SK-N-SH treated with all-trans-retinoic acid at 6 μM for 48 hours (cell line): Measurements from ENCODE around the gene EIF3I.
A peak's percentile ranks its signal among the peaks of the same experiment; 100 is the strongest.

Experiments
- ATAC-seq: fragments of 200-7000 bp; cut with Tn5 transposase; 3 replicates; pipeline ENCODE4 v1.9.1; 2020; ENCODE audit warnings: mild to moderate bottlenecking, moderate library complexity
- ARNTL ChIP-seq: fragments of 450-650 bp; formaldehyde crosslinking; IDR thresholded peaks from 2 replicates; pipeline ENCODE4 v1.5.0; 2020; ENCODE audit warnings: low read depth, mild to moderate bottlenecking, moderate library complexity, borderline replicate concordance
- BACH2 ChIP-seq: fragments of 250-450 bp; sonication (Bioruptor Pico); IDR thresholded peaks from 2 replicates; pipeline ENCODE4 v1.9.0; 2021; ENCODE audit warnings: mild to moderate bottlenecking, borderline replicate concordance
- CREB5 ChIP-seq: fragments of 250-450 bp; sonication (Bioruptor Pico); IDR thresholded peaks from 2 replicates; pipeline ENCODE4 v1.5.1; 2020; ENCODE audit warnings: low read depth, mild to moderate bottlenecking, moderate library complexity
- CSDC2 ChIP-seq: fragments of 250-450 bp; sonication (Bioruptor Pico); IDR thresholded peaks from 2 replicates; pipeline ENCODE4 v1.5.0; 2020; ENCODE audit warnings: mild to moderate bottlenecking, moderate library complexity
- ESRRG ChIP-seq: fragments of 250-450 bp; sonication (Bioruptor Pico); IDR thresholded peaks from 2 replicates; pipeline ENCODE4 v1.6.1; 2021; ENCODE audit warnings: mild to moderate bottlenecking
- GLIS3 ChIP-seq: fragments of 250-450 bp; sonication (Bioruptor Pico); IDR thresholded peaks from 2 replicates; pipeline ENCODE4 v1.5.0; 2020; ENCODE audit warnings: mild to moderate bottlenecking, moderate library complexity
- OSR1 ChIP-seq: fragments of 250-450 bp; sonication (Bioruptor Pico); IDR thresholded peaks from 2 replicates; pipeline ENCODE4 v1.8.0; 2022; ENCODE audit warnings: moderate library complexity, mild to moderate bottlenecking, inconsistent platforms
- POU6F1 ChIP-seq: fragments of 250-450 bp; sonication (Bioruptor Pico); IDR thresholded peaks from 2 replicates; pipeline ENCODE4 v1.8.0; 2021; ENCODE audit warnings: low read depth, mild to moderate bottlenecking, moderate library complexity, borderline replicate concordance
- SNAI2 ChIP-seq: fragments of 250-450 bp; sonication (Bioruptor Pico); IDR thresholded peaks from 2 replicates; pipeline ENCODE4 v1.5.0; 2020; ENCODE audit warnings: mild to moderate bottlenecking, moderate library complexity
- TCF4 ChIP-seq: fragments of 250-450 bp; sonication (Bioruptor Pico); IDR thresholded peaks from 2 replicates; pipeline ENCODE4 v1.8.0; 2021; ENCODE audit warnings: mild to moderate bottlenecking, moderate library complexity, borderline replicate concordance
- TOX ChIP-seq: fragments of 250-450 bp; sonication (Bioruptor Pico); IDR thresholded peaks from 2 replicates; pipeline ENCODE4 v1.8.0; 2021; ENCODE audit warnings: mild to moderate bottlenecking, moderate library complexity, borderline replicate concordance
- TSHZ2 ChIP-seq: fragments of 250-450 bp; sonication (Bioruptor Pico); IDR thresholded peaks from 2 replicates; pipeline ENCODE4 v1.5.0; 2020; ENCODE audit warnings: mild to moderate bottlenecking, moderate library complexity
- ZC3H10 ChIP-seq: fragments of 250-450 bp; sonication (Bioruptor Pico); IDR thresholded peaks from 2 replicates; pipeline ENCODE4 v1.5.1; 2021; ENCODE audit warnings: mild to moderate bottlenecking, moderate library complexity
- ZFP3 ChIP-seq: fragments of 250-450 bp; sonication (Bioruptor Pico); IDR thresholded peaks from 2 replicates; pipeline ENCODE4 v1.5.0; 2020; ENCODE audit warnings: mild to moderate bottlenecking, moderate library complexity
- ZNF565 ChIP-seq: fragments of 450-650 bp; formaldehyde crosslinking; conservative IDR thresholded peaks from 2 replicates; pipeline ENCODE4 v1.5.0; 2020; ENCODE audit warnings: low read depth, mild to moderate bottlenecking, moderate library complexity
- ZNF70 ChIP-seq: fragments of 450-650 bp; formaldehyde crosslinking; IDR thresholded peaks from 2 replicates; pipeline ENCODE4 v1.5.0; 2020; ENCODE audit warnings: mild to moderate bottlenecking, moderate library complexity
- ZNF8 ChIP-seq: fragments of 450-650 bp; formaldehyde crosslinking; IDR thresholded peaks from 2 replicates; pipeline ENCODE4 v1.5.0; 2020; ENCODE audit warnings: mild to moderate bottlenecking, moderate library complexity
- TF ChIP-seq, protein P1 (sequence below): fragments of 250-450 bp; sonication (Bioruptor Pico); IDR thresholded peaks from 2 replicates; pipeline ENCODE4 v1.5.1; 2021; ENCODE audit warnings: mild to moderate bottlenecking, moderate library complexity
- TF ChIP-seq, protein P2 (sequence below): fragments of 250-450 bp; sonication (Bioruptor Pico); IDR thresholded peaks from 2 replicates; pipeline ENCODE4 v1.8.0; 2020; ENCODE audit warnings: mild to moderate bottlenecking, moderate library complexity, borderline replicate concordance

The EIF3I gene

DNA sequence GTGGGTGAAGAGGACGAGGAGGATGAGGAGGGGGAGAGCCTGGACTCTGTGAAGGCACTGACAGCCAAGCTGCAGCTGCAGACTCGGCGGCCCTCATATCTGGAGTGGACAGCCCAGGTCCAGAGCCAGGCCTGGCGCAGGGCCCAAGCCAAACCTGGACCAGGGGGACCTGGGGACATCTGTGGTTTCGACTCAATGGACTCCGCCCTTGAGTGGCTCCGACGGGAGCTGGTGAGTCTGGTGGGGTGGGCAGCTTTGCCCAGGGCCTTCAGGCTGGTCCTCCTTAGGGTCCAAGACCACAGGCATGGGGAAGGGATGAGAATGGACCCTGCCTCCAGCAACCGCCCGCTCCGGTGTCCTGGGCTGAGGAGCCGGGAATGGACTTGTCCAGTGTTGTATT, 25.2 kb downstream of the EIF3I start:
- TF ChIP-seq CREB5: no peak
- TF ChIP-seq, protein P1, sequence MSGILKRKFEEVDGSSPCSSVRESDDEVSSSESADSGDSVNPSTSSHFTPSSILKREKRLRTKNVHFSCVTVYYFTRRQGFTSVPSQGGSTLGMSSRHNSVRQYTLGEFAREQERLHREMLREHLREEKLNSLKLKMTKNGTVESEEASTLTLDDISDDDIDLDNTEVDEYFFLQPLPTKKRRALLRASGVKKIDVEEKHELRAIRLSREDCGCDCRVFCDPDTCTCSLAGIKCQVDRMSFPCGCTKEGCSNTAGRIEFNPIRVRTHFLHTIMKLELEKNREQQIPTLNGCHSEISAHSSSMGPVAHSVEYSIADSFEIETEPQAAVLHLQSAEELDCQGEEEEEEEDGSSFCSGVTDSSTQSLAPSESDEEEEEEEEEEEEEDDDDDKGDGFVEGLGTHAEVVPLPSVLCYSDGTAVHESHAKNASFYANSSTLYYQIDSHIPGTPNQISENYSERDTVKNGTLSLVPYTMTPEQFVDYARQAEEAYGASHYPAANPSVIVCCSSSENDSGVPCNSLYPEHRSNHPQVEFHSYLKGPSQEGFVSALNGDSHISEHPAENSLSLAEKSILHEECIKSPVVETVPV (CRISPR knock-in tag): no peak
- no peak for TF ChIP-seq ZC3H10
- TF ChIP-seq, protein P2, sequence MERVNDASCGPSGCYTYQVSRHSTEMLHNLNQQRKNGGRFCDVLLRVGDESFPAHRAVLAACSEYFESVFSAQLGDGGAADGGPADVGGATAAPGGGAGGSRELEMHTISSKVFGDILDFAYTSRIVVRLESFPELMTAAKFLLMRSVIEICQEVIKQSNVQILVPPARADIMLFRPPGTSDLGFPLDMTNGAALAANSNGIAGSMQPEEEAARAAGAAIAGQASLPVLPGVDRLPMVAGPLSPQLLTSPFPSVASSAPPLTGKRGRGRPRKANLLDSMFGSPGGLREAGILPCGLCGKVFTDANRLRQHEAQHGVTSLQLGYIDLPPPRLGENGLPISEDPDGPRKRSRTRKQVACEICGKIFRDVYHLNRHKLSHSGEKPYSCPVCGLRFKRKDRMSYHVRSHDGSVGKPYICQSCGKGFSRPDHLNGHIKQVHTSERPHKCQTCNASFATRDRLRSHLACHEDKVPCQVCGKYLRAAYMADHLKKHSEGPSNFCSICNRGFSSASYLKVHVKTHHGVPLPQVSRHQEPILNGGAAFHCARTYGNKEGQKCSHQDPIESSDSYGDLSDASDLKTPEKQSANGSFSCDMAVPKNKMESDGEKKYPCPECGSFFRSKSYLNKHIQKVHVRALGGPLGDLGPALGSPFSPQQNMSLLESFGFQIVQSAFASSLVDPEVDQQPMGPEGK: no peak
- no peak for TF ChIP-seq BACH2 (CRISPR knock-in tag)
- no peak for TF ChIP-seq TOX (CRISPR knock-in tag)
- no peak for TF ChIP-seq ZNF565 (CRISPR knock-in tag)
- no peak for TF ChIP-seq ARNTL (CRISPR knock-in tag)
- no peak for TF ChIP-seq ZNF8 (CRISPR knock-in tag)
- no peak for TF ChIP-seq SNAI2 (CRISPR knock-in tag)
- TF ChIP-seq ESRRG (CRISPR knock-in tag): no peak
- no peak for ATAC-seq

DNA sequence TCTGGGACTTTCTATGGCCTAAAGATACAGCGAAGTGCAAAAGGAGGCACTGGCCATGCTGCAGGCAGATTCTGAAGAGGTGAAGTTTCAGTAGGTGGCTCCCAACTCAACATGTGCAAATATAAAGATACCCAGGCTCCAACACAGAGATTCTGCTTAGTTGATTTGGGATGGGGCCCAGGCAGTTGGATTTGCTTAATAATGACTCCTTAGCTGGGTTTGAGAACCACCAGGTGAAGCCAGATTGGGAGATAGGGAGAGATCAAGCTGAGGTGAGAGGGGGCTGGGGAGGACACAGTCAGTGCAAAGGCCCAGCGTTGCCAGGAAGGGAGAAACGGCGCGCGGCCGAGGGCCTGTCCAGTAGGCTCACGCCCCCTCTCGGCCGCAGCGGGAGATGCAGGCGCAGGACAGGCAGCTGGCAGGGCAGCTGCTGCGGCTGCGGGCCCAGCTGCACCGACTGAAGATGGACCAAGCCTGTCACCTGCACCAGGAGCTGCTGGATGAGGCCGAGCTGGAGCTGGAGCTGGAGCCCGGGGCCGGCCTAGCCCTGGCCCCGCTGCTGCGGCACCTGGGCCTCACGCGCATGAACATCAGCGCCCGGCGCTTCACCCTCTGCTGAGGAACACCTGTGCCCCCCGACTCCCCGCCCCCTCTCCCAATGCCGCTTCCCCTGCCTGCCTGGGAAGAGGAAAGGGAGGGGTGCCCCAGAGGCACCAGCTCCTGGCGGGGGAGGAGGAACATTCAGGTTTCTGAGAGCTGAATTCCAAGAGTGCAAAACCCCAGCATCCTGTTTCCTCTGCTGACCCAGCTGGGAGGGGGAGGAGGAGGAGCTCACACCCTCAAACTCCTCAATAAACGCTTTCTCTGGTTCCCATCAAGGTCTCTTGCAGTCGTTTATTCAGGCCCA, 26.0 kb downstream of the EIF3I start:
- peak; percentile 89 for ATAC-seq

More for the DNA sequence above, 26.0 kb downstream of the EIF3I start:
- TF ChIP-seq OSR1 (CRISPR knock-in tag): no peak
- TF ChIP-seq, protein P1 (CRISPR knock-in tag): no peak
- TF ChIP-seq, protein P2: no peak
- TF ChIP-seq CREB5: no peak
- TF ChIP-seq GLIS3 (CRISPR knock-in tag): no peak
- peak; percentile 22; the same call in 1 of the 2 replicates for TF ChIP-seq TCF4 (CRISPR knock-in tag)
- TF ChIP-seq BACH2 (CRISPR knock-in tag): no peak
- no peak for TF ChIP-seq ZFP3 (CRISPR knock-in tag)
- TF ChIP-seq TSHZ2: no peak
- TF ChIP-seq ZNF70 (CRISPR knock-in tag): peak; percentile 84
- no peak for TF ChIP-seq CSDC2 (CRISPR knock-in tag)
- TF ChIP-seq POU6F1 (CRISPR knock-in tag): no peak
